H1 (cell line): ENCODE measurements around the gene NMT2. TPM values are rescaled to one million over a fixed set of nuclear protein-coding genes. Genes with fewer than 3 reads are reported as not detected.

Experiments
- polyA plus RNA-seq, 7 experiments: library from polyadenylated mRNA; depleted of rRNA in 3 of 7; stranded (reverse) in 5 of 7; unstranded in 2 of 7; fragments of >200 nt in 5 of 7; fragments of 200-250 nt in 2 of 7; gene quantifications; 1 replicate in 5 of 7; 2 replicates in 1 of 7; 4 replicates in 1 of 7; pipeline versions ENCODE4 v1.2.1 to v1.2.3, GENCODE V29; 2011 to 2013; ENCODE audit warnings: missing spikeins in 2 of 7, mixed read lengths in 2 of 7
- total RNA-seq: library from RNA; stranded (reverse); fragmentation: NEBNext Ultra II Directional; extraction: Animal tissue kit (Norgen Biotek cat#: 25700); gene quantifications from 2 replicates; pipeline ENCODE4 v1.2.1, GENCODE V29; 2021
- TF ChIP-seq, protein P1 (sequence below): fragments of 300-600 bp; sonication (generic); IDR thresholded peaks from 2 replicates; pipeline ENCODE4 v1.7.1; 2012; ENCODE audit warnings: low read length, moderate library complexity, mild to moderate bottlenecking, inconsistent platforms; ENCODE audit not compliant: insufficient replicate concordance
- TF ChIP-seq, protein P2 (sequence below), 3 experiments: IDR thresholded peaks; 1 replicate in 2 of 3; 2 replicates in 1 of 3; pipeline versions ENCODE4 v1.5.1 to v1.6.1; 2011; ENCODE audit warnings: low read length in 3 of 3, mild to moderate bottlenecking in 3 of 3, inconsistent platforms in 2 of 3, low read depth in 1 of 3, moderate library complexity in 1 of 3; ENCODE audit not compliant: insufficient read depth in 1 of 3; ENCODE audit errors: control extremely low read depth in 1 of 3

The NMT2 gene
- total and polyA plus RNA-seq, 2 of the 8 experiments (the other 6 are each of a cell fraction or from before 2014, with no cell fraction given) = 4.4 to 15.4 TPM

DNA sequence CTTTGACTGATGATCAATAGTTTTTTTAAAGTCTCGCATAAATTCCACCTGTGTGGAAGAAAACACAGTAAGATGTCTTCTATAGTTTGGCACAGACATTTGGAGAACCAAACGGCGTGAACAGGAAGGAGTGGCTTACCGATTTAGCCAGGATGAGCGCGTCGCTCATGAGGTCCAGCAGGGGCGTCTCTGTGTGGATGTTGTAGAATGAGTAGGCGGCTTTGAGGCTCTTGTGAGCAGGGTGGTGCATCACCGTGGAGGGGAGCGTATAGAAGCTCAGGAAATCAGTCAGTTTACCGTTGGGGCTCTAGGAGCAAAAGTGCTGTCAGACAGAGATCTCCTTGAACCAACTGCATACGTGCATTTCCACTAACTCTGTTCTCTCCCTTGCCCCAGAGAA, 55.8 kb downstream of the NMT2 start (continued):
- TF ChIP-seq, protein P1, sequence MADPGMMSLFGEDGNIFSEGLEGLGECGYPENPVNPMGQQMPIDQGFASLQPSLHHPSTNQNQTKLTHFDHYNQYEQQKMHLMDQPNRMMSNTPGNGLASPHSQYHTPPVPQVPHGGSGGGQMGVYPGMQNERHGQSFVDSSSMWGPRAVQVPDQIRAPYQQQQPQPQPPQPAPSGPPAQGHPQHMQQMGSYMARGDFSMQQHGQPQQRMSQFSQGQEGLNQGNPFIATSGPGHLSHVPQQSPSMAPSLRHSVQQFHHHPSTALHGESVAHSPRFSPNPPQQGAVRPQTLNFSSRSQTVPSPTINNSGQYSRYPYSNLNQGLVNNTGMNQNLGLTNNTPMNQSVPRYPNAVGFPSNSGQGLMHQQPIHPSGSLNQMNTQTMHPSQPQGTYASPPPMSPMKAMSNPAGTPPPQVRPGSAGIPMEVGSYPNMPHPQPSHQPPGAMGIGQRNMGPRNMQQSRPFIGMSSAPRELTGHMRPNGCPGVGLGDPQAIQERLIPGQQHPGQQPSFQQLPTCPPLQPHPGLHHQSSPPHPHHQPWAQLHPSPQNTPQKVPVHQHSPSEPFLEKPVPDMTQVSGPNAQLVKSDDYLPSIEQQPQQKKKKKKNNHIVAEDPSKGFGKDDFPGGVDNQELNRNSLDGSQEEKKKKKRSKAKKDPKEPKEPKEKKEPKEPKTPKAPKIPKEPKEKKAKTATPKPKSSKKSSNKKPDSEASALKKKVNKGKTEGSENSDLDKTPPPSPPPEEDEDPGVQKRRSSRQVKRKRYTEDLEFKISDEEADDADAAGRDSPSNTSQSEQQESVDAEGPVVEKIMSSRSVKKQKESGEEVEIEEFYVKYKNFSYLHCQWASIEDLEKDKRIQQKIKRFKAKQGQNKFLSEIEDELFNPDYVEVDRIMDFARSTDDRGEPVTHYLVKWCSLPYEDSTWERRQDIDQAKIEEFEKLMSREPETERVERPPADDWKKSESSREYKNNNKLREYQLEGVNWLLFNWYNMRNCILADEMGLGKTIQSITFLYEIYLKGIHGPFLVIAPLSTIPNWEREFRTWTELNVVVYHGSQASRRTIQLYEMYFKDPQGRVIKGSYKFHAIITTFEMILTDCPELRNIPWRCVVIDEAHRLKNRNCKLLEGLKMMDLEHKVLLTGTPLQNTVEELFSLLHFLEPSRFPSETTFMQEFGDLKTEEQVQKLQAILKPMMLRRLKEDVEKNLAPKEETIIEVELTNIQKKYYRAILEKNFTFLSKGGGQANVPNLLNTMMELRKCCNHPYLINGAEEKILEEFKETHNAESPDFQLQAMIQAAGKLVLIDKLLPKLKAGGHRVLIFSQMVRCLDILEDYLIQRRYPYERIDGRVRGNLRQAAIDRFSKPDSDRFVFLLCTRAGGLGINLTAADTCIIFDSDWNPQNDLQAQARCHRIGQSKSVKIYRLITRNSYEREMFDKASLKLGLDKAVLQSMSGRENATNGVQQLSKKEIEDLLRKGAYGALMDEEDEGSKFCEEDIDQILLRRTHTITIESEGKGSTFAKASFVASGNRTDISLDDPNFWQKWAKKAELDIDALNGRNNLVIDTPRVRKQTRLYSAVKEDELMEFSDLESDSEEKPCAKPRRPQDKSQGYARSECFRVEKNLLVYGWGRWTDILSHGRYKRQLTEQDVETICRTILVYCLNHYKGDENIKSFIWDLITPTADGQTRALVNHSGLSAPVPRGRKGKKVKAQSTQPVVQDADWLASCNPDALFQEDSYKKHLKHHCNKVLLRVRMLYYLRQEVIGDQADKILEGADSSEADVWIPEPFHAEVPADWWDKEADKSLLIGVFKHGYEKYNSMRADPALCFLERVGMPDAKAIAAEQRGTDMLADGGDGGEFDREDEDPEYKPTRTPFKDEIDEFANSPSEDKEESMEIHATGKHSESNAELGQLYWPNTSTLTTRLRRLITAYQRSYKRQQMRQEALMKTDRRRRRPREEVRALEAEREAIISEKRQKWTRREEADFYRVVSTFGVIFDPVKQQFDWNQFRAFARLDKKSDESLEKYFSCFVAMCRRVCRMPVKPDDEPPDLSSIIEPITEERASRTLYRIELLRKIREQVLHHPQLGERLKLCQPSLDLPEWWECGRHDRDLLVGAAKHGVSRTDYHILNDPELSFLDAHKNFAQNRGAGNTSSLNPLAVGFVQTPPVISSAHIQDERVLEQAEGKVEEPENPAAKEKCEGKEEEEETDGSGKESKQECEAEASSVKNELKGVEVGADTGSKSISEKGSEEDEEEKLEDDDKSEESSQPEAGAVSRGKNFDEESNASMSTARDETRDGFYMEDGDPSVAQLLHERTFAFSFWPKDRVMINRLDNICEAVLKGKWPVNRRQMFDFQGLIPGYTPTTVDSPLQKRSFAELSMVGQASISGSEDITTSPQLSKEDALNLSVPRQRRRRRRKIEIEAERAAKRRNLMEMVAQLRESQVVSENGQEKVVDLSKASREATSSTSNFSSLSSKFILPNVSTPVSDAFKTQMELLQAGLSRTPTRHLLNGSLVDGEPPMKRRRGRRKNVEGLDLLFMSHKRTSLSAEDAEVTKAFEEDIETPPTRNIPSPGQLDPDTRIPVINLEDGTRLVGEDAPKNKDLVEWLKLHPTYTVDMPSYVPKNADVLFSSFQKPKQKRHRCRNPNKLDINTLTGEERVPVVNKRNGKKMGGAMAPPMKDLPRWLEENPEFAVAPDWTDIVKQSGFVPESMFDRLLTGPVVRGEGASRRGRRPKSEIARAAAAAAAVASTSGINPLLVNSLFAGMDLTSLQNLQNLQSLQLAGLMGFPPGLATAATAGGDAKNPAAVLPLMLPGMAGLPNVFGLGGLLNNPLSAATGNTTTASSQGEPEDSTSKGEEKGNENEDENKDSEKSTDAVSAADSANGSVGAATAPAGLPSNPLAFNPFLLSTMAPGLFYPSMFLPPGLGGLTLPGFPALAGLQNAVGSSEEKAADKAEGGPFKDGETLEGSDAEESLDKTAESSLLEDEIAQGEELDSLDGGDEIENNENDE = no peak
- TF ChIP-seq, protein P2, sequence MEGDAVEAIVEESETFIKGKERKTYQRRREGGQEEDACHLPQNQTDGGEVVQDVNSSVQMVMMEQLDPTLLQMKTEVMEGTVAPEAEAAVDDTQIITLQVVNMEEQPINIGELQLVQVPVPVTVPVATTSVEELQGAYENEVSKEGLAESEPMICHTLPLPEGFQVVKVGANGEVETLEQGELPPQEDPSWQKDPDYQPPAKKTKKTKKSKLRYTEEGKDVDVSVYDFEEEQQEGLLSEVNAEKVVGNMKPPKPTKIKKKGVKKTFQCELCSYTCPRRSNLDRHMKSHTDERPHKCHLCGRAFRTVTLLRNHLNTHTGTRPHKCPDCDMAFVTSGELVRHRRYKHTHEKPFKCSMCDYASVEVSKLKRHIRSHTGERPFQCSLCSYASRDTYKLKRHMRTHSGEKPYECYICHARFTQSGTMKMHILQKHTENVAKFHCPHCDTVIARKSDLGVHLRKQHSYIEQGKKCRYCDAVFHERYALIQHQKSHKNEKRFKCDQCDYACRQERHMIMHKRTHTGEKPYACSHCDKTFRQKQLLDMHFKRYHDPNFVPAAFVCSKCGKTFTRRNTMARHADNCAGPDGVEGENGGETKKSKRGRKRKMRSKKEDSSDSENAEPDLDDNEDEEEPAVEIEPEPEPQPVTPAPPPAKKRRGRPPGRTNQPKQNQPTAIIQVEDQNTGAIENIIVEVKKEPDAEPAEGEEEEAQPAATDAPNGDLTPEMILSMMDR (IDR thresholded peaks at IDR 0.05; ENCODE audit: control extremely low read depth in 1 of 3, insufficient read depth in 1 of 3, low read depth in 1 of 3, low read length in 3 of 3) = peak in 2 of 3 experiments; percentile 27 to 41; a peak in 2 of 4 replicates
- TF ChIP-seq, all 59 proteins: peak for 1
